Liver (tissue), 9 donors: ENCODE measurements around the gene RSAD2. TPM values are rescaled to one million over a fixed set of nuclear protein-coding genes. Genes with fewer than 3 reads are reported as not detected.

Source experiments
- DNase-seq: peaks from one replicate; pipeline ENCODE4 v3.0.0-alpha.2; 2017; ENCODE audit warnings: low spot score
- H3K27ac ChIP-seq, 2 donors: one replicate each; pipeline ENCODE4 v1.7.0; 2013; ENCODE audit warnings: inconsistent platforms in 2 of 2, low read length in 2 of 2, control low read depth in 1 of 2, low read depth in 1 of 2, mild to moderate bottlenecking in 1 of 2
- H3K27me3 ChIP-seq, 4 donors: one replicate each; pipeline versions ENCODE4 v1.6.1 to v1.7.0; 2013; ENCODE audit warnings: low read length in 3 of 4, inconsistent platforms in 1 of 4, mild to moderate bottlenecking in 1 of 4, moderate library complexity in 1 of 4; ENCODE audit not compliant: control insufficient read depth in 4 of 4, insufficient read depth in 4 of 4
- H3K36me3 ChIP-seq, 4 donors: one replicate each; pipeline versions ENCODE4 v1.6.1 to v1.7.0; 2013; ENCODE audit warnings: low read length in 3 of 4, mild to moderate bottlenecking in 3 of 4, low read depth in 1 of 4, moderate library complexity in 1 of 4; ENCODE audit not compliant: control insufficient read depth in 4 of 4, insufficient read depth in 3 of 4
- H3K4me1 ChIP-seq, 4 donors: one replicate each; pipeline versions ENCODE4 v1.6.1 to v1.7.0; 2013; ENCODE audit warnings: low read length in 3 of 4, mild to moderate bottlenecking in 3 of 4, moderate library complexity in 1 of 4; ENCODE audit not compliant: control insufficient read depth in 4 of 4, insufficient read depth in 4 of 4
- H3K4me3 ChIP-seq, 3 donors: one replicate each; pipeline versions ENCODE4 v1.6.1 to v1.7.0; 2013; ENCODE audit warnings: low read length in 3 of 3, control low read depth in 1 of 3, low read depth in 1 of 3, mild to moderate bottlenecking in 1 of 3
- H3K9ac ChIP-seq, 2 donors: one replicate each; pipeline ENCODE4 v1.7.0; 2013; ENCODE audit warnings: low read length in 2 of 2, mild to moderate bottlenecking in 2 of 2, moderate library complexity in 2 of 2, control low read depth in 1 of 2, low read depth in 1 of 2
- H3K9me3 ChIP-seq, 4 donors: one replicate each; pipeline versions ENCODE4 v1.6.1 to v1.7.0; 2013; ENCODE audit warnings: low read length in 3 of 4; ENCODE audit not compliant: control insufficient read depth in 4 of 4
- EGR1 ChIP-seq, 2 donors: IDR thresholded peaks; 2 replicates each; pipeline ENCODE4 v1.6.1; 2016 to 2018; ENCODE audit warnings: antibody characterized with exemption in 2 of 2, low read depth in 2 of 2
- FOXA2 ChIP-seq: IDR thresholded peaks from 2 replicates; pipeline ENCODE4 v1.6.1; 2016; ENCODE audit warnings: antibody characterized with exemption
- GABPA ChIP-seq, 2 donors: IDR thresholded peaks in 1 of 2; conservative IDR thresholded peaks in 1 of 2; 2 replicates each; pipeline ENCODE4 v1.6.1; 2016; ENCODE audit warnings: antibody characterized with exemption in 2 of 2, mild to moderate bottlenecking in 1 of 2, moderate library complexity in 1 of 2
- HNF4A ChIP-seq, 2 donors: conservative IDR thresholded peaks; 2 replicates each; pipeline ENCODE4 v1.6.1; 2016; ENCODE audit warnings: antibody characterized with exemption in 2 of 2, mild to moderate bottlenecking in 2 of 2
- HNF4G ChIP-seq: IDR thresholded peaks from 2 replicates; pipeline ENCODE4 v1.6.1; 2016; ENCODE audit warnings: antibody characterized with exemption
- JUND ChIP-seq, 2 donors: IDR thresholded peaks; 2 replicates each; pipeline ENCODE4 v1.6.1; 2016; ENCODE audit warnings: antibody characterized with exemption in 2 of 2
- NR2F2 ChIP-seq: IDR thresholded peaks from 2 replicates; pipeline ENCODE4 v1.6.1; 2016; ENCODE audit warnings: antibody characterized with exemption
- RAD21 ChIP-seq, 2 donors: IDR thresholded peaks; 2 replicates each; pipeline ENCODE4 v1.6.1; 2016; ENCODE audit warnings: antibody characterized with exemption in 2 of 2, mild to moderate bottlenecking in 2 of 2
- RXRA ChIP-seq, 2 donors: IDR thresholded peaks; 2 replicates each; pipeline ENCODE4 v1.6.1; 2017 to 2018; ENCODE audit warnings: antibody characterized with exemption in 2 of 2, mild to moderate bottlenecking in 1 of 2
- SP1 ChIP-seq: IDR thresholded peaks from 2 replicates; pipeline ENCODE4 v1.6.1; 2018; ENCODE audit warnings: antibody characterized with exemption, mild to moderate bottlenecking
- TAF1 ChIP-seq: conservative IDR thresholded peaks from 2 replicates; pipeline ENCODE4 v1.6.1; 2016; ENCODE audit warnings: antibody characterized with exemption, mild to moderate bottlenecking
- YY1 ChIP-seq: IDR thresholded peaks from 2 replicates; pipeline ENCODE4 v1.6.1; 2016; ENCODE audit warnings: antibody characterized with exemption, mild to moderate bottlenecking
- WGBS: extraction: QIAGEN DNeasy Blood & Tissue Kit; methylation state at CpG from one replicate; pipeline ENCODE4 v1.1.7; 2013; 5-methylcytosine and 5-hydroxymethylcytosine counted together
- polyA plus RNA-seq, 2 donors: library from polyadenylated mRNA; stranded (reverse) in 1 of 2; unstranded in 1 of 2; fragments of 200-250 nt in 1 of 2; fragments of >200 nt in 1 of 2; fragmentation: Nextera tagmentation in 1 of 2; extraction: Ambion mirVana in 1 of 2; gene quantifications; one replicate each; pipeline versions ENCODE4 v1.2.1 to v1.2.3, GENCODE V29; 2013 to 2015
- total RNA-seq, 2 donors: library from RNA; depleted of rRNA; stranded (reverse); fragments of >200 nt; gene quantifications; one replicate each; pipeline ENCODE4 v1.2.3, GENCODE V29; 2014
- TF ChIP-seq, protein P1 (sequence below): IDR thresholded peaks from 2 replicates; pipeline ENCODE4 v1.6.1; 2016; ENCODE audit warnings: antibody characterized with exemption, mild to moderate bottlenecking
- TF ChIP-seq, protein P2 (sequence below): fragments of 150-350 bp; IDR thresholded peaks from 2 replicates; pipeline ENCODE4 v1.5.1; 2017; ENCODE audit warnings: improper control_type of control experiment, low read depth, low read length; ENCODE audit not compliant: missing input control
- TF ChIP-seq, protein P3 (sequence below): IDR thresholded peaks from 2 replicates; pipeline ENCODE4 v1.6.1; 2016; ENCODE audit warnings: antibody characterized with exemption
- TF ChIP-seq, protein P4 (sequence below): IDR thresholded peaks from 2 replicates; pipeline ENCODE4 v1.6.1; 2016; ENCODE audit warnings: antibody characterized with exemption
- donor health status: healthy.
- donor health status: healthy.
- donor health status: healthy.
- donor health status: healthy.
- donor health status: healthy.

RSAD2 gene
- total and polyA plus RNA-seq, 4 donors: 1.3 to 15.9 (median 1.9) TPM

DNA sequence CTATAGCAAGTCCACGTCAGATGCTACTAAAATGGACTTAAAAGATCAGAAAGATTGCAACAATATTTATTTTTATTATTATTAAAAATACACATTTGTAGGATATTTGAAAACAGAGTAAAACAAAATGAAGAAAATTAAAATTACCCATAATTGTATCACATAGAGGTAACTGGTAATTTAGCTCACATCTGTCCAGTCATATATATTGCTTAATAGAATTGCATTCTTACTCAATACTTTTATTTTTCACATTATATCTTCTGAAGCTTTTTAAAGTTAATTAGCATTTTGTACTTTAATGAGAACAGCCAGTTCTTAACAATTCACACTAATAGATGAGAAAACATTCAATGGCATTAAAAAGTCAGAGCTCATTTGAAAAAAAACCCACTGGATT is 28.1 kb downstream of the RSAD2 start:
- Histone ChIP-seq H3K27ac (no peak overlapping the region), H3K9me3 (no peaks in the 10 kb centered on the region), H3K9ac (no peak overlapping the region), H3K4me3 (no peak overlapping the region), H3K27me3 (no peaks in the 10 kb centered on the region), H3K36me3 (no peaks in the 10 kb centered on the region), H3K4me1 (no peaks in the 10 kb centered on the region)
- no peak for DNase-seq
- WGBS: 97% methylated on average over 1 of the region's 1 CpG
- TF ChIP-seq, protein P1, sequence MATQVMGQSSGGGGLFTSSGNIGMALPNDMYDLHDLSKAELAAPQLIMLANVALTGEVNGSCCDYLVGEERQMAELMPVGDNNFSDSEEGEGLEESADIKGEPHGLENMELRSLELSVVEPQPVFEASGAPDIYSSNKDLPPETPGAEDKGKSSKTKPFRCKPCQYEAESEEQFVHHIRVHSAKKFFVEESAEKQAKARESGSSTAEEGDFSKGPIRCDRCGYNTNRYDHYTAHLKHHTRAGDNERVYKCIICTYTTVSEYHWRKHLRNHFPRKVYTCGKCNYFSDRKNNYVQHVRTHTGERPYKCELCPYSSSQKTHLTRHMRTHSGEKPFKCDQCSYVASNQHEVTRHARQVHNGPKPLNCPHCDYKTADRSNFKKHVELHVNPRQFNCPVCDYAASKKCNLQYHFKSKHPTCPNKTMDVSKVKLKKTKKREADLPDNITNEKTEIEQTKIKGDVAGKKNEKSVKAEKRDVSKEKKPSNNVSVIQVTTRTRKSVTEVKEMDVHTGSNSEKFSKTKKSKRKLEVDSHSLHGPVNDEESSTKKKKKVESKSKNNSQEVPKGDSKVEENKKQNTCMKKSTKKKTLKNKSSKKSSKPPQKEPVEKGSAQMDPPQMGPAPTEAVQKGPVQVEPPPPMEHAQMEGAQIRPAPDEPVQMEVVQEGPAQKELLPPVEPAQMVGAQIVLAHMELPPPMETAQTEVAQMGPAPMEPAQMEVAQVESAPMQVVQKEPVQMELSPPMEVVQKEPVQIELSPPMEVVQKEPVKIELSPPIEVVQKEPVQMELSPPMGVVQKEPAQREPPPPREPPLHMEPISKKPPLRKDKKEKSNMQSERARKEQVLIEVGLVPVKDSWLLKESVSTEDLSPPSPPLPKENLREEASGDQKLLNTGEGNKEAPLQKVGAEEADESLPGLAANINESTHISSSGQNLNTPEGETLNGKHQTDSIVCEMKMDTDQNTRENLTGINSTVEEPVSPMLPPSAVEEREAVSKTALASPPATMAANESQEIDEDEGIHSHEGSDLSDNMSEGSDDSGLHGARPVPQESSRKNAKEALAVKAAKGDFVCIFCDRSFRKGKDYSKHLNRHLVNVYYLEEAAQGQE: no peak
- TF ChIP-seq GABPA (IDR thresholded peaks at IDR 0.05 in 1 of 2, conservative IDR thresholded peaks at IDR 0.05 in 1 of 2) (no peak), EGR1 (IDR thresholded peaks at IDR 0.05; ENCODE audit: low read depth in 2 of 2) (no peak), TAF1 (no peak), JUND (IDR thresholded peaks at IDR 0.05) (no peak), HNF4G (no peak)
- TF ChIP-seq, protein P2, sequence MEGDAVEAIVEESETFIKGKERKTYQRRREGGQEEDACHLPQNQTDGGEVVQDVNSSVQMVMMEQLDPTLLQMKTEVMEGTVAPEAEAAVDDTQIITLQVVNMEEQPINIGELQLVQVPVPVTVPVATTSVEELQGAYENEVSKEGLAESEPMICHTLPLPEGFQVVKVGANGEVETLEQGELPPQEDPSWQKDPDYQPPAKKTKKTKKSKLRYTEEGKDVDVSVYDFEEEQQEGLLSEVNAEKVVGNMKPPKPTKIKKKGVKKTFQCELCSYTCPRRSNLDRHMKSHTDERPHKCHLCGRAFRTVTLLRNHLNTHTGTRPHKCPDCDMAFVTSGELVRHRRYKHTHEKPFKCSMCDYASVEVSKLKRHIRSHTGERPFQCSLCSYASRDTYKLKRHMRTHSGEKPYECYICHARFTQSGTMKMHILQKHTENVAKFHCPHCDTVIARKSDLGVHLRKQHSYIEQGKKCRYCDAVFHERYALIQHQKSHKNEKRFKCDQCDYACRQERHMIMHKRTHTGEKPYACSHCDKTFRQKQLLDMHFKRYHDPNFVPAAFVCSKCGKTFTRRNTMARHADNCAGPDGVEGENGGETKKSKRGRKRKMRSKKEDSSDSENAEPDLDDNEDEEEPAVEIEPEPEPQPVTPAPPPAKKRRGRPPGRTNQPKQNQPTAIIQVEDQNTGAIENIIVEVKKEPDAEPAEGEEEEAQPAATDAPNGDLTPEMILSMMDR: no peak
- TF ChIP-seq, protein P3, sequence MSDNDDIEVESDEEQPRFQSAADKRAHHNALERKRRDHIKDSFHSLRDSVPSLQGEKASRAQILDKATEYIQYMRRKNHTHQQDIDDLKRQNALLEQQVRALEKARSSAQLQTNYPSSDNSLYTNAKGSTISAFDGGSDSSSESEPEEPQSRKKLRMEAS: no peak

DNA sequence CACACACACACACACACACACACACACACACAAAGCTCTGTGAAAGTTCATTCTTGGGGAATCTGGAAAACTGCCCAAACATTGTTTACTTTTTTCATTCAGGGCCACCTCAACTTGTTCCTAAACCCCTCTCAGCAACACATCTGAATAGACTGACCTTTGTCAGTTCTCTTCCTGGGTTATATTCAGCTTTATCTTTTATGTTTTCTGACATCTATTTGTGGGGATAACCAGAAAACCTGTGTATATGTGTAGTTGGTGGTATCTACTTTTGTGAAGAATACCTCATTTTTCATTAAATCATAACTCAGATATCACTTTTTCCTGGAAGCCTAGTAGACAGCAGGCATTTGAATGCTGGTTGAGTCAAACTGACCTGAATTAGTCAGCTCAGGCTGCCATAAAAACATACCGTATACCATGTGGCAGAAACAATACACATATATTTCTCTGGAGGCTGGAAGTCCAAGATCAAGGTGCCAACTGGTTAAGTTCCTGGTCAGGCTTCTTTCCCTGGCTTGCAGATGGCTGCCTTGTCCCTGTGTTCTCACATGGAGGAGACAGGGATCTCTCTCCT is 28.7 kb downstream of the RSAD2 start:
- Histone ChIP-seq H3K36me3 (no peaks in the 10 kb centered on the region), H3K27ac (no peak overlapping the region), H3K27me3 (no peaks in the 10 kb centered on the region), H3K4me1 (no peaks in the 10 kb centered on the region), H3K4me3 (no peak overlapping the region), H3K9ac (no peak overlapping the region), H3K9me3 (no peaks in the 10 kb centered on the region)
- 85% methylated on average over 1 of the region's 1 CpG for WGBS
- no peak for TF ChIP-seq RXRA (IDR thresholded peaks at IDR 0.05)
- no peak for TF ChIP-seq HNF4G
- TF ChIP-seq, protein P3: no peak
- TF ChIP-seq FOXA2: no peak
- no peak for TF ChIP-seq SP1
- no peak for TF ChIP-seq RAD21 (IDR thresholded peaks at IDR 0.05)
- DNase-seq: no peak

DNA sequence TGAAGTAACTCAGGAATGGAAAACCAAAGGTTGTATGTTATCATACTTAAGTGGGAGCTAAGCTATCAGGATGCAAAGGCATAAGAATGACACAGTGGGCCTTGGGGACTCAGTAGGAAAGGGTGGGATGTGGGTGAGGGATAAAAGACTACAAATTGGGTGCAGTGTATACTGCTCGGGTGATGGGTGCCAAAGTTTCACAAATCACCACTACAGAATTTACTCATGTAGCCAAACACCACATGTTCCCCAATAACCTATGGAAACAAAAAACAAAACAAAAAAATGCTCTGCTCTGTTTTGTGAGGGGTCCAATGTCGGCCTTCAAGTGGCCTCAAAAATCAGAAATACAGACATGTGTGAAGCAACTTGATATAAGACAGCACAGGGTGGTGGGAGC is 30.7 kb downstream of the RSAD2 start:
- H3K36me3 ChIP-seq: no peaks in the 10 kb centered on the region
- H3K27me3 ChIP-seq: no peaks in the 10 kb centered on the region
- H3K4me3 ChIP-seq: no peak overlapping the region
- WGBS: 92% methylated on average over 2 of the region's 2 CpGs
- no peak for DNase-seq
- H3K9ac ChIP-seq: no peak overlapping the region
- H3K27ac ChIP-seq: no peak overlapping the region
- H3K9me3 ChIP-seq: no peaks in the 10 kb centered on the region
- no peaks in the 10 kb centered on the region for H3K4me1 ChIP-seq
- TF ChIP-seq, protein P2: no peak
- no peak for TF ChIP-seq HNF4A (conservative IDR thresholded peaks at IDR 0.05)
- TF ChIP-seq EGR1 (IDR thresholded peaks at IDR 0.05; ENCODE audit: low read depth in 2 of 2): no peak
- TF ChIP-seq, protein P4, sequence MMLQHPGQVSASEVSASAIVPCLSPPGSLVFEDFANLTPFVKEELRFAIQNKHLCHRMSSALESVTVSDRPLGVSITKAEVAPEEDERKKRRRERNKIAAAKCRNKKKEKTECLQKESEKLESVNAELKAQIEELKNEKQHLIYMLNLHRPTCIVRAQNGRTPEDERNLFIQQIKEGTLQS: no peak
- no peak for TF ChIP-seq NR2F2
- TF ChIP-seq JUND (IDR thresholded peaks at IDR 0.05): no peak
- TF ChIP-seq HNF4G: no peak
- no peak for TF ChIP-seq FOXA2
- no peak for TF ChIP-seq TAF1
- TF ChIP-seq, protein P3: no peak
- TF ChIP-seq YY1: no peak
- no peak for TF ChIP-seq GABPA (IDR thresholded peaks at IDR 0.05 in 1 of 2, conservative IDR thresholded peaks at IDR 0.05 in 1 of 2)
- no peak for TF ChIP-seq SP1
- no peak for TF ChIP-seq RXRA (IDR thresholded peaks at IDR 0.05)
- no peak for TF ChIP-seq RAD21 (IDR thresholded peaks at IDR 0.05)
